Suppressor macrophage treated with lipopolysaccharide for 1 hour (primary cell): Measurements from ENCODE around the gene YBEY.

Source experiments
- DNase-seq, 3 donors: peaks; one replicate each; pipeline ENCODE4 v3.0.0-alpha.2; 2020 to 2022

The YBEY gene

DNA sequence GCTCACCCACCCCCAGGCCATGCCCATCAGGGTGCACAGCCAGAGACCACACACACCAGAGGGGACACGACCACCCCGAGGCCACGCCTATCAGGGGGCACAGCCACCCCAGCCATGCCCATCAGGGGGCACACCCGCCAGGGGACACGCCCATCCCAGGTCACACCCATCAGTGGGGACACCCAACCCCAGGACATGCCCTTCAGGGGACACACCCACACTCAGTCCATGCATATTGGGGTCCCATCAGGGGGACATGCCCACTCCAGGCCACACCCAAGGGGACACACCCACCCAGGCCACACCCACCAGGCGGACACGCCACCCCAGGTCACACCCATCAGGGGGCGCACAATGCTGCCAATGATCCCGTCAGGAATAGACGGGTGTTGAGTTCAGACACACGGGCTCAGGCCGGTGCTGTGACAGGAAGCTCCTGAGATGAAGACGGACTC, 21.4 kb upstream of the YBEY start:
- peak in 1 of 3 donors; percentile 16 for DNase-seq

GRCh38 chr21:46265736-46266525, 20.2 kb upstream of the YBEY start:
- no peak for DNase-seq

GRCh38 chr21:46266946-46267345, 19.2 kb upstream of the YBEY start:
- no peak for DNase-seq

DNA sequence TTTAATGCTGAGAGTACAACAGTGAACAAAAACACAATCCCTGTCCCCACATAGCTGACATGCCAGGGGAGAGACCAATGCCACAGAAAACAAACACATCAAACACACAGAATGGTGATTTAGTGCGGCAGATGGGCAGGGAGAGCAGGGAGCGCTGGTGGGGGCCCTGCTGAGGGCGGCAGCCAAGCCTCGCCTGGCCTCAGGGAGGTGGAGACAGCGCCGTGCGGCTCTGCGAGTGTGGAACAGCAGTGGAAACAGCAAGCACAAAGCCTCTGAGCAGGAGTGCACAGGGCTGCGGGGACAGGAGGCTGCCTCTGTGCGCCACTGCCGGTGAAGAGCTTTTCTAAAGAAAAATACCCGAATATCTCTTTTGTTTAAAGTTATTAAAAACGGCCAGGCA, 17.8 kb upstream of the YBEY start:
- no peak for DNase-seq

DNA sequence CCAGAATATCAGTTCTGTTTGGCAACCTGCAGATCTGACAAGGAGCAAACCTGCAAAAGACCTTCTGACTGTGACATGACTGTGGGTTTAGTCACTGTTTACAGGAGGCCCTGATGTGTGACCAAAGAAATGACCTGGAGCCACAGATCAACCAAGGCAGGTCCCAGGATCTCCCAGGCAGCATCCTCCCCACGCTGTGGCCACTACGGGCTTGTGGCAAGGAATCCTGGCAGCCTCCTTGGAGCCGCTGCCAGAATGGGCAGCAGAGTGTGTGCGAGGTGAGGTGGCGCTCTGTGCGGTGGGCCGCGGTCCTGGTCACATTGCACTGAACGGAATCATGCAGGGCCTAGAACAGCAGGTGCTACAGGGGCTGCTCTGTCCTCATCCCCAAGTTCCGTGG, 16.7 kb upstream of the YBEY start:
- DNase-seq, result no peak

GRCh38 chr21:46273341-46273740, 12.8 kb upstream of the YBEY start:
- DNase-seq, result no peak

DNA sequence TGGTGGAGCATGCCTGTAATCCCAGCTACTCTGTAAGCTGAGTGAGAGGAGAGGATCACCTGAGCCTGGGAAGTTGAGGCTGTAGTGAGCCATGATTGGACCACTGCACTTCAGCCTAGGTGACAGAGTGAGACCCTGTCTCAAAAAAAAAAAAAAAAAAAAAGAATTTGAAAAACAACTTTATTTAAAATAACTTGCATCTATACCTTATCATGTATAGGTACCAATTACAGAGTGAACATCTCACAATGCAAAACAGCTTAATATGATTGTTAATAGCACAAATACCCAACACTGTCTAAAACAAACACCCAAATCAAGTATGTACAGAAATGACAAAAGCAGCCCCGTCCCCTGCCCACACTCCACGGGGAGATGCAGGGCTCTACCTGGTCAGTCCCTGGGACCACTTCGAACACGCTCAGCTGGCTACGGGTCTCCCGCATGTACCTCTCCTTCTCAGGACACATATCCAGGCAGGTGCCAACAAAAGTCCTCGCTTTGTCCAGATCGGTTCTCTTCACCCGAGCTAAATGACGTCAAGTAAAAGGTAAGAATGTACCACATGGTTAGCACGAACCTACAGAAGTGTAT, 11.2 kb upstream of the YBEY start:
- DNase-seq, result no peak

GRCh38 chr21:46284077-46284644, 2.0 kb upstream of the YBEY start:
- peak; percentile 23 to 45 (median 30) for DNase-seq

- DNase-seq, result peak; percentile 67 to 79 (median 72)
Observed at GRCh38 chr21:46284733-46285132, 1.4 kb upstream of the YBEY start.

GRCh38 chr21:46285206-46285661, 908 bp upstream of the YBEY start, which contains the start of gene MCM3AP:
MCM3AP (minus strand) TSS chr21:46285611; CDS start chr21:46285286, 325 bp downstream.
- DNase-seq, result no peak

GRCh38 chr21:46286648-46287002, 483 bp downstream of the YBEY start:
- DNase-seq, result peak; percentile 83 to 87 (median 85)

- no peak for DNase-seq
Observed at GRCh38 chr21:46287541-46287940, 1.4 kb downstream of the YBEY start.

- DNase-seq, result no peak
Observed at GRCh38 chr21:46289655-46290179, 3.6 kb downstream of the YBEY start.

- DNase-seq, result no peak
Observed at GRCh38 chr21:46291561-46291960, 5.4 kb downstream of the YBEY start.

GRCh38 chr21:46294647-46295176, 8.6 kb downstream of the YBEY start:
- peak; percentile 78 to 86 (median 80) for DNase-seq

DNA sequence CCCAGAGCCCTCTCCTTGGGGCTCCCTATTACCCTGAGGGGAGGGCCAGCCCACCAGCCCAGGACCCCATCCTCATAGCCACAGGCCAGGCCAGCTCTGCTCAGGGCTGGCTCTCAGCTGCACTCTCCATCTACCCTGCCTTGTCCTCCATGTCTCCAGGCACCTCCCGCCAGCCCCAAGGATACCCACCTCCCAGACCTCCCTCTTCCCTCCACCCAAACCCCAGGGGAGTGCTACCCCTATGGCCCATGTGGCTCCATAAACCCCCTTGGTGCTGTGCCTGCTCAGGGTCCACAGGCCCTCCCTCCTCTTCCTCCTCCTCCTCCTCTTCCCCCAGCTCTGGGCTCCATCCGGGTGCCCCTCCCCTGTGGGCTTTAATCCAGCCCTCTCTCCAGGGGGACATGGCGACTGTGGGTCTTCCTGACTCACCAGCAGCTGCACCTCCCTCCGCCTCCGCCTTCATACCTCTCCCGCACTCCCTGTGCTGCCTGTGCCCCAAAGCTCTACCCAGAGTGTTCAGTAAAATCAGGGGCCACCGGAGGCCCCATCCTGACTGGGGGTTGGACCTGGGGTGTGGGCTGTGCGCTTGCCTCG, 9.1 kb downstream of the YBEY start:
- no peak for DNase-seq

DNA sequence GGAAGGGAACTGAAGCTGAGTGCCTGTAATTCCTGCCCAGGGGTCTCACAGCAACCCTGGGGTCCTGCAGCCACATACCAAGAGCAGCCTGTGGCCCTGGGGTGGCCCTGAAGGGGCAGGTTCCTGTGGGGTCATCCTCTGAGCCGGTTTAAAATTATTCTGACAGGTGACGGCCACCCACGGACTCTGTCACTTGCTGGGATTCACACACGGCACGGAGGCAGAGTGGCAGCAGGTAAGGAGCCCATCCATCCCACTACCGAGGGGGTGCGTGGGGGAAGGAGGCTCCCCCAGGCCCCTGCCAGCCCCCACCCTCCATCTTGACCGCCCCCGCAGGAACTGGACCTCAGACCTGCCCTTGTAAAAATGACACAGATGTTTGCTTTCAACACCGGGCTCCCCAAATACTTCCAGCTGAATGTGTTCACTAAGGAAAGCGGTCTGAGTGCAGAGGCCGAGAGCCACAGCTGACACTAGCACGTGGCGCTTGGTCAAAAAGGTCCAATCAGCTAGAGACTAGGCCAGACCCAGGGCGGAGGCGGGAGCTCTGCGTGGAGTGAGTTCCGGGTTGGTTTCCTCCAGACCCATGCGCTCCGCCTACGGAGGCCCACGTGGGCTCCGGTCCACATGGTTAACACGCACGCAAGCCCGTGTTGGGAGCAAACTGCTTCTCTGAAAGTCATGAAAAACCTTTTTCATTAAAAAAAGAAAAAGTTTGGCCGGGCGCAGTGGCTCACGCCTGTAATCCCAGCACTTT, 10.0 kb downstream of the YBEY start:
- peak; percentile 88 to 94 (median 89) for DNase-seq

DNA sequence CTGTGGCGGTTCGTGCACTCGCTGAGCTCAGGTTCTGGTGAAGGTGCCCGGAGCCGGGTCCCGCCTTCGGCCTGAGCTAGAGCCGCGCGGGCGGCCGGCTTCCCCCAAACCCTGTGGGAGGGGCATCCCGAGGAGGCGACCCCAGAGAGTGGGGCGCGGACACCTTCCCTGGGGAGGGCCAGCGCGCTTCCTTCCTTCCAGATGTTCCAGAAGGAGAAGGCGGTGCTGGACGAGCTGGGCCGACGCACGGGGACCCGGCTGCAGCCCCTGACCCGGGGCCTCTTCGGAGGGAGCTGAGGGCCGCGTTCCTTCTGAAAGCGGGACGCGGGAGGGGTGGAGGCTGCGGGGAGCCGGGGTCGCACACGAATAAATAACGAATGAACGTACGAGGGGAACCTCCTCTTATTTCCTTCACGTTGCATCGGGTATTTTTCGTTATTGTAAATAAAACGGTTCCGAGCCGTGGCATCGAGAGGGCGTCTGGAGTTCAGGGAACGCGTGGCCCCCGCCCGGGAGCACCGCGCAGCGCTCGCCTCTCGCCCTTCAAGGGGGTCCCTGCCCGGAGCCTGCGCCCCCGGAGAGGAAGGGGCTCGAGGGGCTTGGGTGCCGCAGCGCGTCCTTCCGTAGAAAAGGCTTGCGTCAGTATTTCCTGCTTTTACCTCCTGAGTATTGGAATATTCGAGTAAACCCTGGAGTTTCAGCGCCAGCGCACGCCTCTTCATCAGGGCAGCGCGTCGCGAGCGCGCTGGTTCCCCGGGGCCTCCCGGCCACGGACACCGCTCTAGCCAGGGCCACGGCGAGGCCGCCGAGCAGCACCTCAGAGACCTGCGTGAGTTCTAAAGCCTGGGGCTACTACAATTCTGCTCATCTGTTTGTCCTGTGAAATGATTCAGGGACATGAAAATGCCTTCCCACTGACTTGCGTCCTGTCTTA, 11.5 kb downstream of the YBEY start:
- peak in 1 of 3 donors; percentile 50 for DNase-seq

DNA sequence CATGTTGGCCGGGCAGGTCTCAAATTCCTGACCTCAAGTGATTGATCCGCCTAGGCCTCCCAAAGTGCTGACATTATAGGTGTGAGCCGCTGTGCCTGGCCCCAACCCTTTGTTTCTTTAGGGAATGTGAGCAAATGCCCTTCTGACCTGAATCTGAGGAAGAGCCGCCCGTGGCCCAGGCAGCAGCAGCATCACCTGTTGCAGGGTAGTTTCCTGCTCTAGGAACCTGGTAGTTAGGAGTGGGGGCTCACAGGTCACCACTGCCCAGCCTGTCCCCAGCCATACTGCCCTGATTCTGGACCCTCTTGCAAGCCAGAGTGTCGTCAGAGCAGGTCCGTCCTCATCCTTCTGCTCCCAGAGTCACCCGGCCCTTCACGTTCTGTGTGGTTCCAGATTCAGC, 13.0 kb downstream of the YBEY start:
- no peak for DNase-seq

- no peak for DNase-seq
Observed at GRCh38 chr21:46301759-46302158, 15.6 kb downstream of the YBEY start.

GRCh38 chr21:46304437-46304836, 18.3 kb downstream of the YBEY start:
- DNase-seq, result no peak
